Body of pancreas (tissue), 4 donors: ENCODE measurements around the gene CEBPG.

Experiments
- CTCF ChIP-seq, 7 experiments: fragments of 450-650 bp in 4 of 7; fragments of 200-600 bp in 3 of 7; sonication (generic) in 3 of 7; IDR thresholded peaks; one replicate each; pipeline ENCODE4 v1.5.1; 2016 to 2019; ENCODE audit warnings: antibody characterized with exemption in 7 of 7
- POLR2A ChIP-seq, 3 donors: fragments of 450-650 bp; IDR thresholded peaks; one replicate each; pipeline ENCODE4 v1.6.1; 2016; ENCODE audit warnings: antibody characterized with exemption in 3 of 3, mild to moderate bottlenecking in 2 of 3

GRCh38 chr19:33355535-33355934 lies 18.0 kb upstream of the CEBPG start:
- no peak for TF ChIP-seq CTCF (IDR thresholded peaks at IDR 0.05)
- TF ChIP-seq POLR2A (IDR thresholded peaks at IDR 0.05) = no peak
